ENCODE measurements around the gene MLPH.

MLPH gene

GRCh38 chr2:237572021-237572741 lies 85.1 kb downstream of the MLPH start:
- peak; percentile 86 for DNase-seq

- DNase-seq: no peak
These were observed 85.7 kb downstream of the MLPH start for GRCh38 chr2:237572742-237573101.

- DNase-seq: no peak
These were observed 86.8 kb downstream of the MLPH start for GRCh38 chr2:237573721-237574415.

- DNase-seq: no peak
These were observed 87.4 kb downstream of the MLPH start for GRCh38 chr2:237574467-237574866.

- no peak for DNase-seq
These were observed 88.1 kb downstream of the MLPH start for GRCh38 chr2:237574894-237575868.

GRCh38 chr2:237575869-237576862 lies 89.1 kb downstream of the MLPH start:
- no peak for DNase-seq

- DNase-seq: no peak
These were observed 89.9 kb downstream of the MLPH start for GRCh38 chr2:237576974-237577373.

- DNase-seq: no peak
These were observed 90.4 kb downstream of the MLPH start for GRCh38 chr2:237577458-237577857.

- no peak for DNase-seq
These were observed 91.2 kb downstream of the MLPH start for GRCh38 chr2:237577956-237578870.

- no peak for DNase-seq
These were observed 94.3 kb downstream of the MLPH start for GRCh38 chr2:237581326-237581725.

- DNase-seq: peak; percentile 43
These were observed 95.0 kb downstream of the MLPH start for GRCh38 chr2:237581751-237582746.

GRCh38 chr2:237583385-237584295 lies 96.6 kb downstream of the MLPH start:
- no peak for DNase-seq

- no peak for DNase-seq
These were observed 98.7 kb downstream of the MLPH start for GRCh38 chr2:237585590-237586221.

GRCh38 chr2:237588044-237588696 lies 101.1 kb downstream of the MLPH start:
- no peak for DNase-seq

GRCh38 chr2:237590272-237591140 lies 103.5 kb downstream of the MLPH start, which contains the start of gene RAB17:
Gene RAB17 (minus strand): TSS chr2:237590734. CDS start chr2:237586154, 4,580 bp downstream.
- DNase-seq: no peak

- peak; percentile 53 for DNase-seq
These were observed 104.3 kb downstream of the MLPH start for GRCh38 chr2:237591141-237591881.
